Liver (tissue), 9 donors: Measurements from ENCODE around the gene THADA. TPM values are rescaled to one million over a fixed set of nuclear protein-coding genes. Genes with fewer than 3 reads are reported as not detected.

ENCODE experiments used
- DNase-seq: peaks from one replicate; pipeline ENCODE4 v3.0.0-alpha.2; 2017; ENCODE audit warnings: low spot score
- H3K27ac ChIP-seq, 2 donors: one replicate each; pipeline ENCODE4 v1.7.0; 2013; ENCODE audit warnings: inconsistent platforms in 2 of 2, low read length in 2 of 2, control low read depth in 1 of 2, low read depth in 1 of 2, mild to moderate bottlenecking in 1 of 2
- H3K27me3 ChIP-seq, 4 donors: one replicate each; pipeline versions ENCODE4 v1.6.1 to v1.7.0; 2013; ENCODE audit warnings: low read length in 3 of 4, inconsistent platforms in 1 of 4, mild to moderate bottlenecking in 1 of 4, moderate library complexity in 1 of 4; ENCODE audit not compliant: control insufficient read depth in 4 of 4, insufficient read depth in 4 of 4
- H3K36me3 ChIP-seq, 4 donors: one replicate each; pipeline versions ENCODE4 v1.6.1 to v1.7.0; 2013; ENCODE audit warnings: low read length in 3 of 4, mild to moderate bottlenecking in 3 of 4, low read depth in 1 of 4, moderate library complexity in 1 of 4; ENCODE audit not compliant: control insufficient read depth in 4 of 4, insufficient read depth in 3 of 4
- H3K4me1 ChIP-seq, 4 donors: one replicate each; pipeline versions ENCODE4 v1.6.1 to v1.7.0; 2013; ENCODE audit warnings: low read length in 3 of 4, mild to moderate bottlenecking in 3 of 4, moderate library complexity in 1 of 4; ENCODE audit not compliant: control insufficient read depth in 4 of 4, insufficient read depth in 4 of 4
- H3K4me3 ChIP-seq, 3 donors: one replicate each; pipeline versions ENCODE4 v1.6.1 to v1.7.0; 2013; ENCODE audit warnings: low read length in 3 of 3, control low read depth in 1 of 3, low read depth in 1 of 3, mild to moderate bottlenecking in 1 of 3
- H3K9ac ChIP-seq, 2 donors: one replicate each; pipeline ENCODE4 v1.7.0; 2013; ENCODE audit warnings: low read length in 2 of 2, mild to moderate bottlenecking in 2 of 2, moderate library complexity in 2 of 2, control low read depth in 1 of 2, low read depth in 1 of 2
- H3K9me3 ChIP-seq, 4 donors: one replicate each; pipeline versions ENCODE4 v1.6.1 to v1.7.0; 2013; ENCODE audit warnings: low read length in 3 of 4; ENCODE audit not compliant: control insufficient read depth in 4 of 4
- ATF3 ChIP-seq: IDR thresholded peaks from 2 replicates; pipeline ENCODE4 v1.6.1; 2016; ENCODE audit warnings: antibody characterized with exemption
- CTCF ChIP-seq: fragments of 150-350 bp; IDR thresholded peaks from 2 replicates; pipeline ENCODE4 v1.5.1; 2017; ENCODE audit warnings: improper control_type of control experiment, low read depth, low read length; ENCODE audit not compliant: missing input control
- EGR1 ChIP-seq, 2 donors: IDR thresholded peaks; 2 replicates each; pipeline ENCODE4 v1.6.1; 2016 to 2018; ENCODE audit warnings: antibody characterized with exemption in 2 of 2, low read depth in 2 of 2
- FOXA1 ChIP-seq: IDR thresholded peaks from 2 replicates; pipeline ENCODE4 v1.6.1; 2016; ENCODE audit warnings: antibody characterized with exemption
- FOXA2 ChIP-seq: IDR thresholded peaks from 2 replicates; pipeline ENCODE4 v1.6.1; 2016; ENCODE audit warnings: antibody characterized with exemption
- GABPA ChIP-seq, 2 donors: IDR thresholded peaks in 1 of 2; conservative IDR thresholded peaks in 1 of 2; 2 replicates each; pipeline ENCODE4 v1.6.1; 2016; ENCODE audit warnings: antibody characterized with exemption in 2 of 2, mild to moderate bottlenecking in 1 of 2, moderate library complexity in 1 of 2
- HNF4A ChIP-seq, 2 donors: conservative IDR thresholded peaks; 2 replicates each; pipeline ENCODE4 v1.6.1; 2016; ENCODE audit warnings: antibody characterized with exemption in 2 of 2, mild to moderate bottlenecking in 2 of 2
- HNF4G ChIP-seq: IDR thresholded peaks from 2 replicates; pipeline ENCODE4 v1.6.1; 2016; ENCODE audit warnings: antibody characterized with exemption
- JUND ChIP-seq, 2 donors: IDR thresholded peaks; 2 replicates each; pipeline ENCODE4 v1.6.1; 2016; ENCODE audit warnings: antibody characterized with exemption in 2 of 2
- MAX ChIP-seq: IDR thresholded peaks from 2 replicates; pipeline ENCODE4 v1.6.1; 2016; ENCODE audit warnings: antibody characterized with exemption
- NR2F2 ChIP-seq: IDR thresholded peaks from 2 replicates; pipeline ENCODE4 v1.6.1; 2016; ENCODE audit warnings: antibody characterized with exemption
- RAD21 ChIP-seq, 2 donors: IDR thresholded peaks; 2 replicates each; pipeline ENCODE4 v1.6.1; 2016; ENCODE audit warnings: antibody characterized with exemption in 2 of 2, mild to moderate bottlenecking in 2 of 2
- REST ChIP-seq: IDR thresholded peaks from 2 replicates; pipeline ENCODE4 v1.6.1; 2016; ENCODE audit warnings: antibody characterized with exemption, mild to moderate bottlenecking
- RXRA ChIP-seq, 2 donors: IDR thresholded peaks; 2 replicates each; pipeline ENCODE4 v1.6.1; 2017 to 2018; ENCODE audit warnings: antibody characterized with exemption in 2 of 2, mild to moderate bottlenecking in 1 of 2
- SP1 ChIP-seq: IDR thresholded peaks from 2 replicates; pipeline ENCODE4 v1.6.1; 2018; ENCODE audit warnings: antibody characterized with exemption, mild to moderate bottlenecking
- TAF1 ChIP-seq: conservative IDR thresholded peaks from 2 replicates; pipeline ENCODE4 v1.6.1; 2016; ENCODE audit warnings: antibody characterized with exemption, mild to moderate bottlenecking
- YY1 ChIP-seq: IDR thresholded peaks from 2 replicates; pipeline ENCODE4 v1.6.1; 2016; ENCODE audit warnings: antibody characterized with exemption, mild to moderate bottlenecking
- ZBTB33 ChIP-seq: IDR thresholded peaks from 2 replicates; pipeline ENCODE4 v1.6.1; 2016; ENCODE audit warnings: antibody characterized with exemption
- WGBS: extraction: QIAGEN DNeasy Blood & Tissue Kit; methylation state at CpG from one replicate; pipeline ENCODE4 v1.1.7; 2013; 5-methylcytosine and 5-hydroxymethylcytosine counted together
- polyA plus RNA-seq, 2 donors: library from polyadenylated mRNA; stranded (reverse) in 1 of 2; unstranded in 1 of 2; fragments of 200-250 nt in 1 of 2; fragments of >200 nt in 1 of 2; fragmentation: Nextera tagmentation in 1 of 2; extraction: Ambion mirVana in 1 of 2; gene quantifications; one replicate each; pipeline versions ENCODE4 v1.2.1 to v1.2.3, GENCODE V29; 2013 to 2015
- total RNA-seq, 2 donors: library from RNA; depleted of rRNA; stranded (reverse); fragments of >200 nt; gene quantifications; one replicate each; pipeline ENCODE4 v1.2.3, GENCODE V29; 2014
- donor health status: healthy.
- donor health status: healthy.
- donor health status: healthy.
- donor health status: healthy.
- donor health status: healthy.

The THADA gene
- total and polyA plus RNA-seq, 4 donors, result 12.0 to 37.2 (median 22.3) TPM

- TF ChIP-seq REST (no peak), EGR1 (IDR thresholded peaks at IDR 0.05; ENCODE audit: low read depth in 2 of 2) (no peak), FOXA2 (no peak), CTCF (no peak), YY1 (no peak), SP1 (no peak), FOXA1 (no peak), RAD21 (IDR thresholded peaks at IDR 0.05) (no peak), GABPA (IDR thresholded peaks at IDR 0.05 in 1 of 2, conservative IDR thresholded peaks at IDR 0.05 in 1 of 2) (no peak)
Observed at GRCh38 chr2:43459446-43460173, 136.2 kb downstream of the THADA start (continued).

- Histone ChIP-seq H3K36me3 (no peaks in the 10 kb centered on the region), H3K9ac (no peak overlapping the region), H3K4me1 (peaks cover 1 to 34% (median 29%) of the 10 kb centered on the region in 4 donors), H3K9me3 (no peaks in the 10 kb centered on the region), H3K4me3 (no peak overlapping the region), H3K27ac (peak overlapping the region; percentile 22 to 48), H3K27me3 (no peaks in the 10 kb centered on the region)
- no peak for TF ChIP-seq FOXA1
- peak in 1 of 2 donors; percentile 30 for TF ChIP-seq JUND (IDR thresholded peaks at IDR 0.05)
- peak; percentile 73 for TF ChIP-seq RXRA (IDR thresholded peaks at IDR 0.05)
- TF ChIP-seq NR2F2, result no peak
- no peak for TF ChIP-seq FOXA2
- no peak for TF ChIP-seq YY1
- no peak for TF ChIP-seq ATF3
- no peak for TF ChIP-seq ZBTB33
- peak; percentile 6 to 12 for TF ChIP-seq RAD21 (IDR thresholded peaks at IDR 0.05)
- no peak for TF ChIP-seq CTCF
- TF ChIP-seq MAX, result no peak
- TF ChIP-seq REST, result no peak
- TF ChIP-seq HNF4G, result no peak
- no peak for TF ChIP-seq SP1
- TF ChIP-seq EGR1 (IDR thresholded peaks at IDR 0.05; ENCODE audit: low read depth in 2 of 2), result no peak
- peak; percentile 23 to 41 for TF ChIP-seq HNF4A (conservative IDR thresholded peaks at IDR 0.05)
- TF ChIP-seq TAF1, result no peak
- no peak for TF ChIP-seq GABPA (IDR thresholded peaks at IDR 0.05 in 1 of 2, conservative IDR thresholded peaks at IDR 0.05 in 1 of 2)
- 58% methylated on average over 4 of the region's 4 CpGs for WGBS
- no peak for DNase-seq
Observed at GRCh38 chr2:43458014-43458628, 137.7 kb downstream of the THADA start.
